SK-N-SH (cell line): ENCODE measurements around the gene ADGRF5. TPM values are rescaled to one million over a fixed set of nuclear protein-coding genes. Genes with fewer than 3 reads are reported as not detected.

Experiments used
- CTCF ChIA-PET: fragments of 300-600, 350-600 bp; formaldehyde crosslinking; extraction: SDS; loops from one replicate; lab custom pipeline; 2021; lab: Yijun Ruan, JAX
- POLR2A ChIA-PET: fragments of 350-600 bp; sonication (Branson Sonifier 250); formaldehyde crosslinking; extraction: SDS; loops from one replicate; lab custom pipeline; 2020; ENCODE audit warnings: antibody characterized with exemption, inconsistent platforms; lab: Yijun Ruan, JAX
- DNase-seq: peaks from one replicate; pipeline ENCODE4 v3.0.0; 2012
- H2AFZ ChIP-seq: fragments of 200-600 bp; sonication (generic); 2 replicates; pipeline ENCODE4 v1.8.1; 2016; ENCODE audit warnings: antibody characterized with exemption, mild to moderate bottlenecking, low read depth
- H3F3A ChIP-seq: fragments of 200-600 bp; sonication (generic); replicated peaks from 2 replicates; pipeline ENCODE3; 2016; ENCODE audit warnings: antibody characterized with exemption, mild to moderate bottlenecking; ENCODE audit not compliant: insufficient read depth
- H3K27ac ChIP-seq, 2 experiments: fragments of 200-500 bp in 1 of 2; fragments of 200-600 bp in 1 of 2; sonication (Bioruptor generic) in 1 of 2; sonication (generic), shearing (Covaris generic) in 1 of 2; 2 replicates each; pipeline versions ENCODE4 v1.5.1 to v1.6.1; 2014 to 2016; ENCODE audit warnings: low read depth in 2 of 2, inconsistent platforms in 1 of 2, low read length in 1 of 2, mild to moderate bottlenecking in 1 of 2, mixed read lengths in 1 of 2
- H3K27me3 ChIP-seq: fragments of 200-600 bp; sonication (generic), shearing (Covaris generic); 2 replicates; pipeline ENCODE4 v1.6.1; 2016; ENCODE audit warnings: mixed run types; ENCODE audit not compliant: insufficient read depth
- H3K36me3 ChIP-seq, 2 experiments: fragments of 200-500 bp in 1 of 2; fragments of 200-600 bp in 1 of 2; sonication (Bioruptor generic) in 1 of 2; sonication (generic) in 1 of 2; replicated peaks in 1 of 2; 2 replicates each; pipeline versions ENCODE3 to v1.5.1; 2014 to 2016; ENCODE audit warnings: low read length in 1 of 2, mild to moderate bottlenecking in 1 of 2; ENCODE audit not compliant: insufficient read depth in 2 of 2, control insufficient read depth in 1 of 2
- H3K4me1 ChIP-seq, 2 experiments: fragments of 200-500 bp in 1 of 2; fragments of 200-600 bp in 1 of 2; sonication (Bioruptor generic) in 1 of 2; sonication (generic), shearing (Covaris generic) in 1 of 2; 2 replicates each; pipeline versions ENCODE4 v1.5.1 to v1.6.1; 2014 to 2016; ENCODE audit warnings: low read depth in 1 of 2, low read length in 1 of 2, mixed run types in 1 of 2; ENCODE audit not compliant: insufficient read depth in 2 of 2, control insufficient read depth in 1 of 2
- H3K4me2 ChIP-seq: fragments of 200-600 bp; sonication (generic), shearing (Covaris generic); 2 replicates; pipeline ENCODE4 v1.6.1; 2017; ENCODE audit warnings: mixed run types
- H3K4me3 ChIP-seq, 2 experiments: fragments of 200-500 bp in 1 of 2; fragments of 200-600 bp in 1 of 2; sonication (Bioruptor generic) in 1 of 2; sonication (generic), shearing (Covaris generic) in 1 of 2; 2 replicates each; pipeline versions ENCODE4 v1.5.1 to v1.8.1; 2014 to 2016; ENCODE audit warnings: low read depth in 2 of 2, inconsistent platforms in 1 of 2, low read length in 1 of 2, mild to moderate bottlenecking in 1 of 2, mixed read lengths in 1 of 2, moderate library complexity in 1 of 2
- H3K79me2 ChIP-seq: fragments of 200-600 bp; sonication (generic); 2 replicates; pipeline ENCODE4 v1.8.1; 2017; ENCODE audit warnings: mild to moderate bottlenecking; ENCODE audit not compliant: insufficient read depth
- H3K9ac ChIP-seq: fragments of 200-600 bp; sonication (generic); 2 replicates; pipeline ENCODE4 v1.6.1; 2017; ENCODE audit warnings: mixed run types
- H3K9me2 ChIP-seq: fragments of 200-600 bp; sonication (generic); 2 replicates; pipeline ENCODE4 v1.6.1; 2017; ENCODE audit warnings: mixed run types
- H3K9me3 ChIP-seq: fragments of 200-600 bp; sonication (generic); 2 replicates; pipeline ENCODE4 v1.6.1; 2017; ENCODE audit warnings: mixed run types, mild to moderate bottlenecking, moderate library complexity
- H4K20me1 ChIP-seq: fragments of 200-600 bp; sonication (generic); 2 replicates; pipeline ENCODE4 v1.6.1; 2017; ENCODE audit warnings: mild to moderate bottlenecking, mixed run types; ENCODE audit not compliant: insufficient read depth
- CHD2 ChIP-seq: fragments of 150-350 bp; IDR thresholded peaks from 2 replicates; pipeline ENCODE4 v1.6.1; 2018; ENCODE audit warnings: low read length; ENCODE audit not compliant: partially characterized antibody
- EP300 ChIP-seq, 2 experiments: IDR thresholded peaks; 2 replicates each; pipeline versions ENCODE4 v1.4.0 to v1.6.1; 2012; ENCODE audit warnings: borderline replicate concordance in 1 of 2, low read depth in 1 of 2, low read length in 1 of 2
- GABPA ChIP-seq: IDR thresholded peaks from 2 replicates; pipeline ENCODE4 v1.4.0; 2012; ENCODE audit warnings: low read depth, mild to moderate bottlenecking
- IRF3 ChIP-seq: fragments of 150-350 bp; IDR thresholded peaks from 2 replicates; pipeline ENCODE4 v1.6.1; 2016; ENCODE audit warnings: mild to moderate bottlenecking, low read depth, low read length
- JUND ChIP-seq: IDR thresholded peaks from 2 replicates; pipeline ENCODE4 v1.4.0; 2012
- MEF2A ChIP-seq: IDR thresholded peaks from 2 replicates; pipeline ENCODE4 v1.4.0; 2012; ENCODE audit warnings: low read depth, borderline replicate concordance
- MXI1 ChIP-seq: IDR thresholded peaks from 2 replicates; pipeline ENCODE4 v1.6.1; 2012; ENCODE audit warnings: mild to moderate bottlenecking, low read depth, low read length, improper control_type of control experiment
- NFIC ChIP-seq: IDR thresholded peaks from 2 replicates; pipeline ENCODE4 v1.4.0; 2012; ENCODE audit warnings: borderline replicate concordance
- NRF1 ChIP-seq: IDR thresholded peaks from 2 replicates; pipeline ENCODE4 v1.6.1; 2012; ENCODE audit warnings: low read depth, mild to moderate bottlenecking, low read length
- RAD21 ChIP-seq: IDR thresholded peaks from 2 replicates; pipeline ENCODE4 v1.6.1; 2012; ENCODE audit warnings: mild to moderate bottlenecking, low read length
- RFX5 ChIP-seq: IDR thresholded peaks from 2 replicates; pipeline ENCODE4 v1.6.1; 2012; ENCODE audit warnings: mild to moderate bottlenecking, improper control_type of control experiment, low read length
- RXRA ChIP-seq: IDR thresholded peaks from 2 replicates; pipeline ENCODE4 v1.4.0; 2012; ENCODE audit warnings: low read depth, mild to moderate bottlenecking, borderline replicate concordance
- TAF1 ChIP-seq: IDR thresholded peaks from 2 replicates; pipeline ENCODE4 v1.6.1; 2012; ENCODE audit warnings: low read depth, mild to moderate bottlenecking, low read length, moderate library complexity, borderline replicate concordance
- TCF12 ChIP-seq: IDR thresholded peaks from 2 replicates; pipeline ENCODE4 v1.4.0; 2012
- YY1 ChIP-seq: IDR thresholded peaks from 2 replicates; pipeline ENCODE4 v1.4.0; 2012; ENCODE audit warnings: low read depth, mild to moderate bottlenecking
- WGBS: methylation state at CpG from one replicate; pipeline ENCODE4 v1.1.6; 2017; ENCODE audit warnings: low lambda C conversion rate; 5-methylcytosine and 5-hydroxymethylcytosine counted together
- polyA plus RNA-seq, 3 experiments: library from polyadenylated mRNA; depleted of rRNA; stranded (reverse); fragments of >200 nt; gene quantifications; 2 replicates each; pipeline ENCODE4 v1.2.3, GENCODE V29; 2012
- TF ChIP-seq, protein P1 (sequence below): IDR thresholded peaks from 2 replicates; pipeline ENCODE4 v1.4.0; 2012; ENCODE audit warnings: low read depth, borderline replicate concordance

The ADGRF5 gene
- polyA plus RNA-seq, 1 of the 3 experiments (the other 2 are of a cell fraction) = 0.02 TPM

GRCh38 chr6:46906776-46907175 is 15.0 kb downstream of the ADGRF5 start:
- H2AFZ ChIP-seq = no peak overlapping the region
- TF ChIP-seq NFIC (no peak), RFX5 (no peak), IRF3 (no peak), TCF12 (no peak), CHD2 (no peak), EP300 (IDR thresholded peaks at IDR 0.05; ENCODE audit: borderline replicate concordance in 1 of 2, low read depth in 1 of 2, low read length in 1 of 2) (no peak)
- TF ChIP-seq, all 33 proteins: peak for 0
- no peak overlapping the region for H3K4me3 ChIP-seq
- H3K4me1 ChIP-seq = no peaks in the 10 kb centered on the region
- H4K20me1 ChIP-seq = no peaks in the 10 kb centered on the region
- H3K27me3 ChIP-seq = peaks cover 19% of the 10 kb centered on the region; the same call in 1 of the 2 replicates
- no peak overlapping the region for H3K9ac ChIP-seq
- no peaks in the 10 kb centered on the region for H3F3A ChIP-seq
- 11% methylated on average over 3 of the region's 3 CpGs for WGBS
- DNase-seq = no peak
- H3K36me3 ChIP-seq = no peaks in the 10 kb centered on the region
- H3K4me2 ChIP-seq = no peak overlapping the region
- H3K27ac ChIP-seq = no peak overlapping the region
- H3K9me3 ChIP-seq = no peaks in the 10 kb centered on the region
- no peaks in the 10 kb centered on the region for H3K9me2 ChIP-seq
- ChIA-PET POLR2A (no interaction called here), CTCF (no interaction called here)
- no peaks in the 10 kb centered on the region for H3K79me2 ChIP-seq

GRCh38 chr6:46904117-46904516 is 17.6 kb downstream of the ADGRF5 start:
- H2AFZ ChIP-seq = no peak overlapping the region
- WGBS = 11% methylated on average over 3 of the region's 3 CpGs
- no peaks in the 10 kb centered on the region for H3K36me3 ChIP-seq
- H3K9me3 ChIP-seq = no peaks in the 10 kb centered on the region
- TF ChIP-seq TAF1 (no peak), YY1 (no peak), RAD21 (no peak), NRF1 (no peak), MXI1 (no peak), GABPA (no peak), MEF2A (no peak), JUND (no peak), RXRA (no peak)
- TF ChIP-seq, protein P1, sequence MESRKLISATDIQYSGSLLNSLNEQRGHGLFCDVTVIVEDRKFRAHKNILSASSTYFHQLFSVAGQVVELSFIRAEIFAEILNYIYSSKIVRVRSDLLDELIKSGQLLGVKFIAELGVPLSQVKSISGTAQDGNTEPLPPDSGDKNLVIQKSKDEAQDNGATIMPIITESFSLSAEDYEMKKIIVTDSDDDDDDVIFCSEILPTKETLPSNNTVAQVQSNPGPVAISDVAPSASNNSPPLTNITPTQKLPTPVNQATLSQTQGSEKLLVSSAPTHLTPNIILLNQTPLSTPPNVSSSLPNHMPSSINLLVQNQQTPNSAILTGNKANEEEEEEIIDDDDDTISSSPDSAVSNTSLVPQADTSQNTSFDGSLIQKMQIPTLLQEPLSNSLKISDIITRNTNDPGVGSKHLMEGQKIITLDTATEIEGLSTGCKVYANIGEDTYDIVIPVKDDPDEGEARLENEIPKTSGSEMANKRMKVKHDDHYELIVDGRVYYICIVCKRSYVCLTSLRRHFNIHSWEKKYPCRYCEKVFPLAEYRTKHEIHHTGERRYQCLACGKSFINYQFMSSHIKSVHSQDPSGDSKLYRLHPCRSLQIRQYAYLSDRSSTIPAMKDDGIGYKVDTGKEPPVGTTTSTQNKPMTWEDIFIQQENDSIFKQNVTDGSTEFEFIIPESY = no peak
- H3K27ac ChIP-seq = no peak overlapping the region
- no peaks in the 10 kb centered on the region for H3F3A ChIP-seq
- no peak for DNase-seq
- no peak overlapping the region for H3K4me3 ChIP-seq
- no peaks in the 10 kb centered on the region for H3K9me2 ChIP-seq
- H3K27me3 ChIP-seq = peaks cover 40% of the 10 kb centered on the region; the same call in 1 of the 2 replicates
- H3K79me2 ChIP-seq = no peaks in the 10 kb centered on the region
- ChIA-PET CTCF (interaction anchor here (0.6 kb wide), 1 partner anchor 48 kb away, joined by 3 read pairs; no protein-coding TSS in a partner anchor), POLR2A (no interaction called here)
- no peaks in the 10 kb centered on the region for H3K4me1 ChIP-seq
- H3K9ac ChIP-seq = no peak overlapping the region
- H4K20me1 ChIP-seq = no peaks in the 10 kb centered on the region
- no peak overlapping the region for H3K4me2 ChIP-seq
